Measurements from ENCODE around the gene RFX7. TPM values are rescaled to one million over a fixed set of nuclear protein-coding genes. Genes with fewer than 3 reads are reported as not detected.

Gene RFX7
- total RNA-seq, 6 experiments from 2014 or later, result 4.5 to 7.1 (median 5.8) TPM

- intact Hi-C loops (cut with DNase I), result no loop called here
- no peaks in the 10 kb centered on the region for H3K27me3 ChIP-seq
- WGBS (ENCODE audit: insufficient coverage, low coverage, low lambda C conversion rate, missing lambda C conversion rate), result 96% methylated on average over 9 of the region's 10 CpGs
- TF ChIP-seq POLR2A (IDR thresholded peaks at IDR 0.05), result no peak
- no peak for TF ChIP-seq CTCF (IDR thresholded peaks at IDR 0.05)
- no peak overlapping the region for H3K27ac ChIP-seq
- H3K36me3 ChIP-seq, result no peaks in the 10 kb centered on the region
- no peak overlapping the region for H3K4me3 ChIP-seq
- ATAC-seq (no peak), DNase-seq (no peak)
- no peaks in the 10 kb centered on the region for H3K9me3 ChIP-seq
- H3K4me1 ChIP-seq, result peaks cover 0 to 4% (median 0%) of the 10 kb centered on the region in 4 donors
Measured at GRCh38 chr15:56192659-56193442, 50.8 kb downstream of the RFX7 start.

- Histone ChIP-seq H3K4me1 (peaks cover 0 to 14% (median 0%) of the 10 kb centered on the region in 4 donors), H3K27me3 (no peaks in the 10 kb centered on the region), H3K9me3 (no peaks in the 10 kb centered on the region), H3K4me3 (no peak overlapping the region), H3K27ac (no peak overlapping the region), H3K36me3 (no peaks in the 10 kb centered on the region)
- intact Hi-C loops (cut with DNase I), result no loop called here
- no peak for DNase-seq
- WGBS (ENCODE audit: insufficient coverage, low coverage, low lambda C conversion rate, missing lambda C conversion rate), result 33% methylated on average over 1 of the region's 1 CpG
- TF ChIP-seq CTCF (IDR thresholded peaks at IDR 0.05) (no peak), POLR2A (IDR thresholded peaks at IDR 0.05) (no peak)
- peak in 3 of 4 donors; percentile 18 to 36 (median 30) for ATAC-seq
Measured at GRCh38 chr15:56187665-56188064, 56.0 kb downstream of the RFX7 start.

- no peak for DNase-seq
- H3K27ac ChIP-seq, result no peak overlapping the region
- no peak for ATAC-seq
- intact Hi-C loops (cut with DNase I), result no loop called here
- H3K4me1 ChIP-seq, result peaks cover 0 to 14% (median 0%) of the 10 kb centered on the region in 4 donors
- H3K9me3 ChIP-seq, result no peaks in the 10 kb centered on the region
- H3K4me3 ChIP-seq, result no peak overlapping the region
- no peak for TF ChIP-seq POLR2A (IDR thresholded peaks at IDR 0.05)
- no peak for TF ChIP-seq CTCF (IDR thresholded peaks at IDR 0.05)
- no peaks in the 10 kb centered on the region for H3K36me3 ChIP-seq
- 27% methylated on average over 1 of the region's 1 CpG for WGBS (ENCODE audit: insufficient coverage, low coverage, low lambda C conversion rate, missing lambda C conversion rate)
- no peaks in the 10 kb centered on the region for H3K27me3 ChIP-seq
Measured at GRCh38 chr15:56185980-56186379, 57.7 kb downstream of the RFX7 start.

GRCh38 chr15:56184516-56184915 is 59.2 kb downstream of the RFX7 start:
- Histone ChIP-seq H3K27me3 (no peaks in the 10 kb centered on the region), H3K27ac (no peak overlapping the region), H3K36me3 (no peaks in the 10 kb centered on the region), H3K4me3 (no peak overlapping the region), H3K9me3 (no peaks in the 10 kb centered on the region), H3K4me1 (peaks cover 0 to 14% (median 0%) of the 10 kb centered on the region in 4 donors)
- ATAC-seq (no peak), DNase-seq (no peak)
- 85% methylated on average over 3 of the region's 3 CpGs for WGBS (ENCODE audit: insufficient coverage, low coverage, low lambda C conversion rate, missing lambda C conversion rate)
- TF ChIP-seq POLR2A (IDR thresholded peaks at IDR 0.05) (no peak), CTCF (IDR thresholded peaks at IDR 0.05) (no peak)
- intact Hi-C loops (cut with DNase I), result no loop called here
